Mesenchymal stem cell (in vitro differentiated cells and primary cell): Measurements from ENCODE around the gene QSOX2.

ENCODE experiments used
- DNase-seq: peaks from one replicate; pipeline ENCODE4 v3.0.0-alpha.2; 2013
- H2AFZ ChIP-seq: one replicate; pipeline ENCODE4 v1.6.1; 2013; ENCODE audit warnings: low read depth, mild to moderate bottlenecking, control low read depth, inconsistent platforms, low read length, moderate library complexity
- H2AK5ac ChIP-seq: 2 replicates; pipeline ENCODE4 v1.6.1; 2013; ENCODE audit warnings: low read length, moderate library complexity, mild to moderate bottlenecking, inconsistent platforms; ENCODE audit not compliant: severe bottlenecking
- H2BK120ac ChIP-seq: one replicate; pipeline ENCODE4 v1.6.1; 2013; ENCODE audit warnings: low read depth, mild to moderate bottlenecking, inconsistent platforms, low read length, moderate library complexity
- H2BK12ac ChIP-seq, 2 experiments: one replicate each; pipeline ENCODE4 v1.6.1; 2013; ENCODE audit warnings: inconsistent platforms in 2 of 2, low read length in 2 of 2, mild to moderate bottlenecking in 2 of 2, moderate library complexity in 2 of 2, control low read depth in 1 of 2
- H2BK15ac ChIP-seq: one replicate; pipeline ENCODE4 v1.6.1; 2013; ENCODE audit warnings: mild to moderate bottlenecking, low read depth, inconsistent platforms; ENCODE audit not compliant: poor library complexity, severe bottlenecking
- H2BK5ac ChIP-seq: 2 replicates; pipeline ENCODE4 v1.6.1; 2013; ENCODE audit warnings: low read depth, mild to moderate bottlenecking, low read length, control low read depth, inconsistent platforms; ENCODE audit not compliant: poor library complexity, severe bottlenecking
- H3K14ac ChIP-seq, 2 experiments: one replicate each; pipeline ENCODE4 v1.6.1; 2013; ENCODE audit warnings: inconsistent platforms in 2 of 2, low read length in 2 of 2, control low read depth in 1 of 2, mild to moderate bottlenecking in 1 of 2, moderate library complexity in 1 of 2
- H3K18ac ChIP-seq, 2 experiments: one replicate each; pipeline ENCODE4 v1.6.1; 2013; ENCODE audit warnings: inconsistent platforms in 2 of 2, low read length in 2 of 2, control low read depth in 1 of 2, low read depth in 1 of 2, mild to moderate bottlenecking in 1 of 2
- H3K23ac ChIP-seq, 2 experiments: one replicate each; pipeline ENCODE4 v1.6.1; 2013; ENCODE audit warnings: inconsistent platforms in 2 of 2, low read length in 2 of 2, mild to moderate bottlenecking in 2 of 2, moderate library complexity in 2 of 2, control low read depth in 1 of 2
- H3K27ac ChIP-seq: 2 replicates; pipeline ENCODE4 v1.5.1; 2013; ENCODE audit warnings: mild to moderate bottlenecking, moderate library complexity, low read length, control low read depth, inconsistent platforms; ENCODE audit not compliant: poor library complexity, severe bottlenecking
- H3K27me3 ChIP-seq, 2 experiments: 2 replicates each; pipeline versions ENCODE4 v1.6.1 to v1.7.0; 2013; ENCODE audit warnings: low read length in 2 of 2, mild to moderate bottlenecking in 2 of 2, moderate library complexity in 2 of 2, control low read depth in 1 of 2, inconsistent platforms in 1 of 2; ENCODE audit not compliant: control insufficient read depth in 1 of 2, insufficient read depth in 1 of 2
- H3K36me3 ChIP-seq, 2 experiments: 2 replicates each; pipeline versions ENCODE4 v1.6.1 to v1.7.0; 2013; ENCODE audit warnings: low read length in 2 of 2, control low read depth in 1 of 2, inconsistent platforms in 1 of 2, low read depth in 1 of 2, mild to moderate bottlenecking in 1 of 2; ENCODE audit not compliant: insufficient read depth in 2 of 2, control insufficient read depth in 1 of 2
- H3K4ac ChIP-seq, 2 experiments: one replicate each; pipeline ENCODE4 v1.6.1; 2013; ENCODE audit warnings: inconsistent platforms in 2 of 2, low read length in 2 of 2, mild to moderate bottlenecking in 2 of 2, moderate library complexity in 2 of 2, control low read depth in 1 of 2, low read depth in 1 of 2
- H3K4me1 ChIP-seq: 2 replicates; pipeline ENCODE4 v1.6.1; 2013; ENCODE audit warnings: low read depth, low read length, control low read depth; ENCODE audit not compliant: control insufficient read depth, insufficient read depth
- H3K4me2 ChIP-seq: 2 replicates; pipeline ENCODE4 v1.6.1; 2013; ENCODE audit warnings: low read length, mild to moderate bottlenecking, inconsistent platforms; ENCODE audit not compliant: poor library complexity, severe bottlenecking
- H3K4me3 ChIP-seq, 2 experiments: 2 replicates each; pipeline versions ENCODE4 v1.5.1 to v1.7.0; 2013; ENCODE audit warnings: low read length in 2 of 2, mild to moderate bottlenecking in 2 of 2, control low read depth in 1 of 2, low read depth in 1 of 2; ENCODE audit not compliant: insufficient read depth in 1 of 2
- H3K79me1 ChIP-seq: replicated peaks from 2 replicates; pipeline ENCODE4 v1.6.1; 2013; ENCODE audit warnings: mild to moderate bottlenecking, control low read depth, low read length, inconsistent platforms; ENCODE audit not compliant: poor library complexity, severe bottlenecking
- H3K9ac ChIP-seq: 2 replicates; pipeline ENCODE4 v1.7.0; 2013; ENCODE audit warnings: mild to moderate bottlenecking, low read length, moderate library complexity
- H3K9me3 ChIP-seq: 2 replicates; pipeline ENCODE4 v1.7.0; 2013; ENCODE audit warnings: mild to moderate bottlenecking, low read length; ENCODE audit not compliant: control insufficient read depth
- H4K8ac ChIP-seq: one replicate; pipeline ENCODE4 v1.6.1; 2013; ENCODE audit warnings: inconsistent platforms, mild to moderate bottlenecking, low read length, moderate library complexity
- H4K91ac ChIP-seq: one replicate; pipeline ENCODE4 v1.6.1; 2013; ENCODE audit warnings: mild to moderate bottlenecking, low read length, inconsistent platforms
- WGBS: methylation state at CpG from one replicate; pipeline ENCODE4 v1.1.7; 2013; ENCODE audit warnings: mixed read lengths; 5-methylcytosine and 5-hydroxymethylcytosine counted together

QSOX2 gene

DNA sequence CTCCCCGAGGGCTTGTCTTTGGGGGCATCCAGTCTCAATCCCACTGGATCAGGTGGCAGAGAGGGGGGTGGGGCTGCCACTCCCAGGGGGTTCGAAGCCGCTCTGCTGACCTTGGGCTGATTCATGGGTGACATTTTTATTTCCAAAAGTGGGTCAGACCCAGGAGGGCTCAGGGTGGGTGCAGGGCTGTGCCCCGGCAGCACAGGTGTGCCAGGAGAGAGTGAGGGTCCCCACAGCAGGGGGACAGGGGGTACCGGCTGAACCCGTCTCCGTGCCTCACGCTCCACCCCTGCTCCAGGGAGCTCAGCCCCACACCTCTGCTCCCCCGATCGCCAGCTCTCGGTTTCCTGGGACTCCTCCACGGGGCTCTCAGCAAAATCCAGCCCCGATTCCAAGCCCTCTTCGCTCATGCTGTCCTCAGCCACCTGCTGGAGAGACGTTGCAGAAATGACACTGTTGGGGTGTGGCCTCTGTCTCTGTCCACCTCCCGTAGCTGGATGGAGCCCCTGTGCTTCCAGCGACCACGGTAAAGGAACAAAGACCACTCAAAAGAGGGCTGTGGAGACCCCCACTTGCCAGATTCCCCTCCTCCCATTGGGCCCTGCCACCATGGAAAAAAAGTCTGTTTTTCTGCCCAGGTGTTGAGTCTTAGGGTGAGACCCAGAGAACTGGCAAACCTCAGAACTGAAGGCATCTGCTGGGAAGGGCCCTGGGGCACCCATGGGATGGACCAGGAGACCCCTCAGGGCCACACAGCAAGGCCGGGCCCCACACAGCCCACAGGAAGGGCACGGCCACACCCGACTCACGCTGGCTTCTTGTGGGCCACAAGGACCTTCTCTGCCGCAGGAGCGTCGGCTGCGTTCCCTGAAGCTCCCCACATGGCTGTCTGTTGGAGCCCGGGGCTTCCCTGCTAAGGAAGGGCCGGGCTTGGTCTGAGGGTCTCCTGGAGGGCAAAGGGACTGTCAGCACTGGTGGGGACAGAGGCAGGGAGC, 10.6 kb upstream of the QSOX2 start:
- no peak overlapping the region for H2AFZ ChIP-seq
- no peak overlapping the region for H2BK5ac ChIP-seq
- peaks cover 5 to 40% of the 10 kb centered on the region in 2 experiments for H3K27me3 ChIP-seq
- no peak overlapping the region for H4K8ac ChIP-seq
- H4K91ac ChIP-seq: no peak overlapping the region
- H3K36me3 ChIP-seq: no peaks in the 10 kb centered on the region
- H2BK12ac ChIP-seq: no peak overlapping the region
- H3K4me1 ChIP-seq: peaks cover 17% of the 10 kb centered on the region
- H3K18ac ChIP-seq: no peak overlapping the region
- H2AK5ac ChIP-seq: no peak overlapping the region
- H3K79me1 ChIP-seq: no peaks in the 10 kb centered on the region
- no peak overlapping the region for H3K27ac ChIP-seq
- H3K9me3 ChIP-seq: no peaks in the 10 kb centered on the region
- H3K9ac ChIP-seq: no peak overlapping the region
- DNase-seq: no peak
- H3K23ac ChIP-seq: no peak overlapping the region
- H3K14ac ChIP-seq: no peak overlapping the region
- no peak overlapping the region for H2BK15ac ChIP-seq
- H3K4me2 ChIP-seq: no peak overlapping the region
- H2BK120ac ChIP-seq: no peak overlapping the region
- no peak overlapping the region for H3K4ac ChIP-seq
- 76% methylated on average over 26 of the region's 28 CpGs for WGBS
- H3K4me3 ChIP-seq: no peak overlapping the region

DNA sequence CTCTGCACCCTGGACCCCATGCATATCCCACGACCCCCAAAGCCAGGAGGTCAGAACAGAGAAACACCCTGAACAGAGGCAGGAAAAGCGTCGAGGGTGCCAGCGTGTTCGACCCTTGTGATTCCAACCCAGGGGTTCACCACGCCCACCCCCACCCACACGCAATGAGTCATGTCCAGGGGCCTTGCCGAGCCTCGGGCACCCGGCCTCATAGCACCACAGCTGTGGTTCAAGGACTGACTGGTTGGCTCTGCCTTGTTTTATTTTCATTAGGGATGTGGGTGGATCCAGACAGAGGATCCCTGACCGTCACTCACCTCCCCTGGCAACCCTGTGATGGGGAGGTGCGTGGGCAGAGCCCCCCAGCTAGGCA, 9.5 kb upstream of the QSOX2 start:
- WGBS: 55% methylated on average over 12 of the region's 12 CpGs
- Histone ChIP-seq H3K9ac (peak overlapping the region; percentile 54), H2AK5ac (no peak overlapping the region), H2AFZ (no peak overlapping the region), H3K4ac (no peak overlapping the region), H3K14ac (no peak overlapping the region), H3K27ac (no peak overlapping the region), H4K91ac (no peak overlapping the region), H3K23ac (no peak overlapping the region), H3K18ac (no peak overlapping the region), H3K36me3 (no peaks in the 10 kb centered on the region), H3K4me3 (no peak overlapping the region), H3K79me1 (no peaks in the 10 kb centered on the region), H2BK120ac (no peak overlapping the region), H4K8ac (no peak overlapping the region), H2BK5ac (no peak overlapping the region), H2BK15ac (no peak overlapping the region), H2BK12ac (no peak overlapping the region), H3K4me2 (no peak overlapping the region), H3K27me3 (peaks cover 4 to 41% of the 10 kb centered on the region in 2 experiments), H3K9me3 (no peaks in the 10 kb centered on the region), H3K4me1 (peaks cover 17% of the 10 kb centered on the region)
- DNase-seq: peak; percentile 21

DNA sequence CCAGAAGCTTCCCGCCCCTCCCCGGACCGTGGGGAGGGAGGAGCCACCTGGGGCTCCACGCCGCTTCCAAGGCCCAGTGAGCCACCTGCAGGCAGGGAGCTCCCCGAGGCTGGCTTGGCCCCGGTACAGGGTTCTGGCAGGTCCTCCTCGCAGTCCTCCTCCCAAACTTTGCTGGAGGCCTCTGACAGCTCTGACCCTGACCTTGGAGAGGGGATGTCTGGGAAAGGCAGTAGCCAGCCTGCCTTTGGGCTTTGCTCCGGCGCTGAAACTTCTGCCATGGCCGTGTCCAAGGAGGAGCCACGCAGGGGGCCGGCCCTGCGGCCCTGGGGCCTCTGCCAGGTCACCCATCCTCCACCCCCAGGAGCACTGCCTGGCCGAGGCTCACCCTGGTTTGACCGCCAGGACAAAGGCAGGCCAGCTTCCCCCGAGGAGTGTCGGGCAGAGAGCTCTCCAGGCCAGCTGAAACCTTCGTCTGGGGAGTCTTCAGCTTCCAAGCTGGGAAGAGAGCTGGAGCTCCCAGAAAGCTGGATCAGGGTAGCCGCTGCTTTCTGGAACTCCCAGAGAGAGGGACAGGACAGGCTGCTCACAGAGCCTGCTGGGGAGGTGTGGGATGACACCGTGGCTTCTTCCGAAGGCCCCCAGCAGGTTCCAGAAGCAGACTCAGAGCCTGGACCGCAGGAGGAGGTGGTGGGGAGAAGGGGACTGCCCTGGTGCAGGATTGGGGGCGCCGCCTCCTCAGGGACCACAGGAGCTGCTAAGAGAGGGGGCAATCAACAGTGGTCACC, 9.0 kb upstream of the QSOX2 start:
- H2BK5ac ChIP-seq: no peak overlapping the region
- H2AK5ac ChIP-seq: no peak overlapping the region
- H4K8ac ChIP-seq: no peak overlapping the region
- no peaks in the 10 kb centered on the region for H3K79me1 ChIP-seq
- no peak overlapping the region for H2BK15ac ChIP-seq
- no peak overlapping the region for H2BK12ac ChIP-seq
- no peaks in the 10 kb centered on the region for H3K36me3 ChIP-seq
- H4K91ac ChIP-seq: no peak overlapping the region
- no peak overlapping the region for H3K27ac ChIP-seq
- DNase-seq: no peak
- peaks cover 6 to 47% of the 10 kb centered on the region in 2 experiments for H3K27me3 ChIP-seq
- no peak overlapping the region for H3K4me3 ChIP-seq
- H3K4ac ChIP-seq: no peak overlapping the region
- H3K9ac ChIP-seq: peak overlapping the region; percentile 54
- H2AFZ ChIP-seq: no peak overlapping the region
- peaks cover 15% of the 10 kb centered on the region for H3K4me1 ChIP-seq
- no peak overlapping the region for H2BK120ac ChIP-seq
- no peak overlapping the region for H3K4me2 ChIP-seq
- no peak overlapping the region for H3K18ac ChIP-seq
- H3K14ac ChIP-seq: no peak overlapping the region
- 82% methylated on average over 23 of the region's 25 CpGs for WGBS
- no peaks in the 10 kb centered on the region for H3K9me3 ChIP-seq
- H3K23ac ChIP-seq: no peak overlapping the region
